Measurements from ENCODE around the gene C8G.

DNA sequence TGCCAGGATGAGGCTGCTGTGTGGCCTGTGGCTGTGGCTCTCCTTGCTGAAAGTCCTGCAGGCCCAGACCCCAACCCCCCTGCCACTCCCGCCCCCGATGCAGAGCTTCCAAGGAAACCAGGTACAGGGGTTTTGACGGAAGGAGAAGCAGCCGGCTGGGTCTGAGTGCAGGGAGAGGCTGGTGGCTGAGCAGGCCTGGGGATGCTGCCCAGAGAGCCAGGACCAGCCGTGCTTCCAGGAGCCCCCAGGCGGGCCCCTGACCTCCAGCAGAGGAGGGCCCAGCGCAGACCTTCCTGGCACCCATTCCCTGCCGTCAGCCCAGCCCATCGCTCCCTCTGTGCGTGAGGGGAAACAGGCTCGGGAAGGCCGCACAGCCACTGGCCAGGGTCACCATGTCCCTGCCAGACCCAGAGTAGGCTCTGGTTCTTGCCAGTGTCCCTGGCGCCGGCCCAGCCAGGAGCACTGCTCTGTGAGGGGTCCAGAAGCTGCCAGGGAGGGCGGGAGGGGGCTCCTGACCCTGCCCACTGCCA is 7.3 kb downstream of the C8G start:
- TF ChIP-seq, protein P1, sequence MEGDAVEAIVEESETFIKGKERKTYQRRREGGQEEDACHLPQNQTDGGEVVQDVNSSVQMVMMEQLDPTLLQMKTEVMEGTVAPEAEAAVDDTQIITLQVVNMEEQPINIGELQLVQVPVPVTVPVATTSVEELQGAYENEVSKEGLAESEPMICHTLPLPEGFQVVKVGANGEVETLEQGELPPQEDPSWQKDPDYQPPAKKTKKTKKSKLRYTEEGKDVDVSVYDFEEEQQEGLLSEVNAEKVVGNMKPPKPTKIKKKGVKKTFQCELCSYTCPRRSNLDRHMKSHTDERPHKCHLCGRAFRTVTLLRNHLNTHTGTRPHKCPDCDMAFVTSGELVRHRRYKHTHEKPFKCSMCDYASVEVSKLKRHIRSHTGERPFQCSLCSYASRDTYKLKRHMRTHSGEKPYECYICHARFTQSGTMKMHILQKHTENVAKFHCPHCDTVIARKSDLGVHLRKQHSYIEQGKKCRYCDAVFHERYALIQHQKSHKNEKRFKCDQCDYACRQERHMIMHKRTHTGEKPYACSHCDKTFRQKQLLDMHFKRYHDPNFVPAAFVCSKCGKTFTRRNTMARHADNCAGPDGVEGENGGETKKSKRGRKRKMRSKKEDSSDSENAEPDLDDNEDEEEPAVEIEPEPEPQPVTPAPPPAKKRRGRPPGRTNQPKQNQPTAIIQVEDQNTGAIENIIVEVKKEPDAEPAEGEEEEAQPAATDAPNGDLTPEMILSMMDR (IDR thresholded peaks at IDR 0.05; ENCODE audit: low read depth, low read length): no peak
- no peak for TF ChIP-seq MYC (IDR thresholded peaks at IDR 0.05; ENCODE audit: low read depth, low read length)
- no peak for TF ChIP-seq POLR2A (IDR thresholded peaks at IDR 0.05; ENCODE audit: extremely low read depth, insufficient read length)
